ENCODE data around the gene TAF8. TPM values are rescaled to one million over a fixed set of nuclear protein-coding genes. Genes with fewer than 3 reads are reported as not detected.

Gene TAF8
- total RNA-seq, 1 donor from 2014 or later, result 38.8 TPM

DNA sequence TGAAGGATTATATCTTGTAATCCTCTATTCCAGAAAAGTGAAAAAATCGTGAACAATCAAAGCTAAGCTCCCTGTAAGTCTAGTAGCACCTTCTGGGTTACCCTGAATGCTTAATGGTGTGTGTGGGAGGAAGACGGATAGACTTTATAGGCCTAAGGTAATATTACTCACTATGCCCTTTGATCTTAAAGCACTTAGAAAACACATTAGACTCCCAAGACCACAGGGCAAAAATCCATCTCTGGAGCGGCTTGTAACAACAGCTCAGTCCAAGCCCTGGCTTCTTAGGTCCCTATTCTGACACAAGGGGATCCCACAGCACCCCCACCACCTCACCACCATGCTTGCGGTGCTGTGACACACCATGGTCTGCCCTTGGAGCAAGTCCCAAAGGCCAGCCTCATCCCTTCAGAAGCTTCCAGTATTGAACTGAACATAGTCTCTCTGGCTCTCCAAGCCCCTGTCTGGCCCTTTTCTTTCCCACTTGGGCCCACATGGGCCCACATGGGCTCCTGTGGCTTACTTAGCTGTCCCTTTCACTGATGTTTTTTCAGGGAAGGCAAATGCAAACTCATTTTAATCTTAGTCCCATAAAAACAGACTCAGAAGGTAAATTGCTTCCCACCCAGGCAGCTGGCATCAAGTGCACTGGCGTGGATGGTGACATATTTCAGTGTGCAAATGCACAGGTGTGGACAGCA lies 63.8 kb downstream of the TAF8 start:
- DNase-seq (ENCODE audit: low spot score), result no peak
- peaks cover 9% of the 10 kb centered on the region for H3K27me3 Mint-ChIP-seq (ENCODE audit: low read depth)
- no peak overlapping the region for H3K4me3 Mint-ChIP-seq (ENCODE audit: low read depth)
- intact Hi-C loops (cut with micrococcal nuclease), result no loop called here
- peaks cover 1% of the 10 kb centered on the region for H3K4me1 Mint-ChIP-seq (ENCODE audit: low read depth)
- no peak overlapping the region for H3K27ac Mint-ChIP-seq
- H3K36me3 Mint-ChIP-seq (ENCODE audit: low read depth), result no peaks in the 10 kb centered on the region
- no peaks in the 10 kb centered on the region for H3K9me3 Mint-ChIP-seq

GRCh38 chr6:42117843-42118161 lies 67.5 kb downstream of the TAF8 start:
- Mint-ChIP-seq H3K27me3 (ENCODE audit: low read depth) (peaks cover 6% of the 10 kb centered on the region), H3K4me1 (ENCODE audit: low read depth) (peaks cover 1% of the 10 kb centered on the region), H3K36me3 (ENCODE audit: low read depth) (no peaks in the 10 kb centered on the region), H3K27ac (no peak overlapping the region), H3K4me3 (ENCODE audit: low read depth) (no peak overlapping the region), H3K9me3 (no peaks in the 10 kb centered on the region)
- DNase-seq (ENCODE audit: low spot score), result no peak
- intact Hi-C loops (cut with micrococcal nuclease), result no loop called here

DNA sequence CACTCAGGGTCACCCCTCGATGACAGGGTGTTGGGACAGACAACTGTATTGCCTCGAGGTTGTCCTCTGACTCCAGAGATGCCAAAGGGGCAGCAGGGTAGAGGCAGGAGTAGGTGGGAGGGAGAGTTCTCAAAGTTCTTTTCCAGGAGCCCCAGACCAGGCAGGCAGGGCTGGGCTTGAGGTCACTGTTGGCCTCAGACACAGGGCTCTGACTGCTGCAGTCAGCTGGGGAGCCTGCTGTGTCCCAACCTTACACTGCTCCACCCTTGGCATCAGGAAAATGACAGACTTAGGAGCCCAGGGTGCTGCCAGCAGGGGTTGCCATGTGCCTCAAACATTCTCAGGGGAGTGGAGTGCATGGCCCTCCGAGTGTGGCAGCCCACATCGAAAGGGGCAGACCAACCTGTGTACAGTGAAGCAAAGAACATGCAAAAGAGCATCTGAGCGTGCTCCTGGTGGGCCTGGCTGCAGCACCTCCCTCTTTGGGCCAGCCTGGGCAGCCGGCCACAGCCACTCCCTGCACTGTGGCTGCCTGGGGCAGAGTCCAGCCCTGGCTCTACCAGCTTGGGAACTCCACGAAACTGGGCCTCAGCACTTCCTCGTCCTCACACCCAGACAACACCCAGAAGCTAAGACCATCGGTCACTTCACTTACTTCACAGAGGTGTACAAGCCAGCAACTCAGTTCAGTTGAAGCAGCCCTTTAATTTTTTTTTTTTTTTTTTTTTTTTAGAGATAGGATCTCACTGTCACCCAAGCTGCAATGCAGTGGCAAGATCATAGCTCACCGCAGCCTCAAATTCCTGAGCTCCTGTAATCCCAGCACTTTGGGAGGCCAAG lies 68.1 kb downstream of the TAF8 start:
- Mint-ChIP-seq H3K27me3 (ENCODE audit: low read depth) (peaks cover 6% of the 10 kb centered on the region), H3K36me3 (ENCODE audit: low read depth) (no peaks in the 10 kb centered on the region), H3K27ac (no peak overlapping the region), H3K9me3 (no peaks in the 10 kb centered on the region), H3K4me3 (ENCODE audit: low read depth) (no peak overlapping the region), H3K4me1 (ENCODE audit: low read depth) (peaks cover 1% of the 10 kb centered on the region)
- intact Hi-C loops (cut with micrococcal nuclease), result no loop called here
- no peak for DNase-seq (ENCODE audit: low spot score)

GRCh38 chr6:42120895-42121865 lies 70.9 kb downstream of the TAF8 start:
- H3K4me3 Mint-ChIP-seq (ENCODE audit: low read depth), result no peak overlapping the region
- no peaks in the 10 kb centered on the region for H3K9me3 Mint-ChIP-seq
- H3K27ac Mint-ChIP-seq, result no peak overlapping the region
- no peaks in the 10 kb centered on the region for H3K4me1 Mint-ChIP-seq (ENCODE audit: low read depth)
- no peak for DNase-seq (ENCODE audit: low spot score)
- H3K27me3 Mint-ChIP-seq (ENCODE audit: low read depth), result peaks cover 6% of the 10 kb centered on the region
- intact Hi-C loops (cut with micrococcal nuclease), result no loop called here
- H3K36me3 Mint-ChIP-seq (ENCODE audit: low read depth), result no peaks in the 10 kb centered on the region

GRCh38 chr6:42123379-42124103 lies 73.2 kb downstream of the TAF8 start:
- Mint-ChIP-seq H3K36me3 (ENCODE audit: low read depth) (no peaks in the 10 kb centered on the region), H3K4me1 (ENCODE audit: low read depth) (no peaks in the 10 kb centered on the region), H3K27ac (no peak overlapping the region), H3K9me3 (no peaks in the 10 kb centered on the region), H3K4me3 (ENCODE audit: low read depth) (no peak overlapping the region), H3K27me3 (ENCODE audit: low read depth) (no peaks in the 10 kb centered on the region)
- intact Hi-C loops (cut with micrococcal nuclease), result no loop called here
- DNase-seq (ENCODE audit: low spot score), result no peak

DNA sequence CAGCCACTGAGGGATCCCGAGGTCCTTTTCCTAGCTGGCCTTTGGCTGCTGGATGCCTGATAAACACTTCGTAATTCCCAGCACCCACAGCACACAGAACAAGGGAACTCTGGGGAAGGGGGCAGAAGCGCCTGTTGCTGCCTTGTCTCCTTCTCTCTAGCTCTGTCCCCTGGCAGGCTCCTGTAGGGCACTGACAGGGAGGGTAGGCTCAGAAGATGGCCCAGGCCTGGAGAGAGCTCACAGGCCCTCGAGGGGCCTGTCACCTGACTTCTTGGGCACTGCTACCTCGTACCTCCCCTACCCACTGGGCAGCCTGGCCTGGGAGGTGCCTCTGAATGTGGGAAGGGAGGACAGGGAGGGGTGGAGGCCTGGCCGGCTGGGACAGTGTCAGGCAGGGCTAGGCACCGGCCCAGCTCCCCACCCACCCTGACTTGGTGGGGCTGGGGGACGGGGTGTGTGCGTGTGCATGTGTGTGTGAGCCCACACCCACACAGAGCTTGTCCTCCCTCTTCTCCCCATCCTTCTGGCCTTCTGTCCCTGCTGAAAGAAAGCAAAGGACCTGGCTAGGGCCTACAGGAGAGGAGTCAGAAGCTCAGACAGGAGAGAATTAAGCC lies 74.0 kb downstream of the TAF8 start:
- no peak overlapping the region for H3K27ac Mint-ChIP-seq
- H3K4me1 Mint-ChIP-seq (ENCODE audit: low read depth), result no peaks in the 10 kb centered on the region
- H3K9me3 Mint-ChIP-seq, result no peaks in the 10 kb centered on the region
- intact Hi-C loops (cut with micrococcal nuclease), result no loop called here
- H3K4me3 Mint-ChIP-seq (ENCODE audit: low read depth), result no peak overlapping the region
- no peaks in the 10 kb centered on the region for H3K36me3 Mint-ChIP-seq (ENCODE audit: low read depth)
- DNase-seq (ENCODE audit: low spot score), result no peak
- H3K27me3 Mint-ChIP-seq (ENCODE audit: low read depth), result no peaks in the 10 kb centered on the region

DNA sequence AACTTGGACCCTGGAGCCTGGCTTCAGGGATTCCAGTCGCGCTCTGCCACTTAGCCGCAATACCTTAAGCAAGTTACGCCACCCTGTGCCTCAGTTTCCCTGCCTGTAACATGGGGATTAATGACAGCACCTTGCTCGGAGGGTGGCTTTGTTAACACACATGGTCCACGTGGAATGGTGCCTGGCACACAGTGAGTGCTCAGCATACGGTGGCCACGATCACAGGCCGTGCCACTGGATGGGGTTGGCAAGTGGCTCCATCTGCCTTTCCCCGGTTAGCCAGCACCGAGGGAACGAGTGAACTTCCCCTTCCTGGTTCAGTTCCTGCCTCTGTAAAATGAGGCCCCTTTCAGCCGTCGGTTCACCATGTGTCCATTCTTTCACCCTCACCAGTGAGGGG lies 74.9 kb downstream of the TAF8 start:
- H3K27ac Mint-ChIP-seq, result no peak overlapping the region
- H3K4me3 Mint-ChIP-seq (ENCODE audit: low read depth), result no peak overlapping the region
- no peaks in the 10 kb centered on the region for H3K36me3 Mint-ChIP-seq (ENCODE audit: low read depth)
- no peaks in the 10 kb centered on the region for H3K9me3 Mint-ChIP-seq
- H3K4me1 Mint-ChIP-seq (ENCODE audit: low read depth), result no peaks in the 10 kb centered on the region
- intact Hi-C loops (cut with micrococcal nuclease), result no loop called here
- H3K27me3 Mint-ChIP-seq (ENCODE audit: low read depth), result no peaks in the 10 kb centered on the region
- DNase-seq (ENCODE audit: low spot score), result no peak

DNA sequence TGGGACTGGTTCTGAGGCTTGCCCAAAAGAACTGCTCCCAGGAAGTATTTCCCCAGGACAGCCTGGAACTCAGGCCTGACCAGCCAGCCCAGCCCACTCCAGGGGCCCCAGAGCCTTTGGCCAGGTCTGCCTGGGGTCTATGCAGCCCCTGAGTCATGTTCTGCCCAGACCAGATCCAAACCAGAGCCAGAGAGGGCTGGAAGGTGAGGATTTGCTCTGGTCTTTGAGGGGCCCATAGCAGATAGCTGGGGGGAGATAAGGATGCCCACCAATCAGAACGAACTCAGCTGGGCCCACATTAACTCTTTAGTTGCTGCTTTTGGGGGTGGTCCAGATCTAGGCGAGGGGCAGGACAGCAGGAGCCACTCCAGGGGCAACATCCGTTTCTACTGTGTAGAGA lies 75.3 kb downstream of the TAF8 start:
- no peaks in the 10 kb centered on the region for H3K36me3 Mint-ChIP-seq (ENCODE audit: low read depth)
- no peak overlapping the region for H3K4me3 Mint-ChIP-seq (ENCODE audit: low read depth)
- DNase-seq (ENCODE audit: low spot score), result no peak
- H3K27me3 Mint-ChIP-seq (ENCODE audit: low read depth), result no peaks in the 10 kb centered on the region
- no peaks in the 10 kb centered on the region for H3K9me3 Mint-ChIP-seq
- intact Hi-C loops (cut with micrococcal nuclease), result no loop called here
- H3K27ac Mint-ChIP-seq, result no peak overlapping the region
- no peaks in the 10 kb centered on the region for H3K4me1 Mint-ChIP-seq (ENCODE audit: low read depth)

DNA sequence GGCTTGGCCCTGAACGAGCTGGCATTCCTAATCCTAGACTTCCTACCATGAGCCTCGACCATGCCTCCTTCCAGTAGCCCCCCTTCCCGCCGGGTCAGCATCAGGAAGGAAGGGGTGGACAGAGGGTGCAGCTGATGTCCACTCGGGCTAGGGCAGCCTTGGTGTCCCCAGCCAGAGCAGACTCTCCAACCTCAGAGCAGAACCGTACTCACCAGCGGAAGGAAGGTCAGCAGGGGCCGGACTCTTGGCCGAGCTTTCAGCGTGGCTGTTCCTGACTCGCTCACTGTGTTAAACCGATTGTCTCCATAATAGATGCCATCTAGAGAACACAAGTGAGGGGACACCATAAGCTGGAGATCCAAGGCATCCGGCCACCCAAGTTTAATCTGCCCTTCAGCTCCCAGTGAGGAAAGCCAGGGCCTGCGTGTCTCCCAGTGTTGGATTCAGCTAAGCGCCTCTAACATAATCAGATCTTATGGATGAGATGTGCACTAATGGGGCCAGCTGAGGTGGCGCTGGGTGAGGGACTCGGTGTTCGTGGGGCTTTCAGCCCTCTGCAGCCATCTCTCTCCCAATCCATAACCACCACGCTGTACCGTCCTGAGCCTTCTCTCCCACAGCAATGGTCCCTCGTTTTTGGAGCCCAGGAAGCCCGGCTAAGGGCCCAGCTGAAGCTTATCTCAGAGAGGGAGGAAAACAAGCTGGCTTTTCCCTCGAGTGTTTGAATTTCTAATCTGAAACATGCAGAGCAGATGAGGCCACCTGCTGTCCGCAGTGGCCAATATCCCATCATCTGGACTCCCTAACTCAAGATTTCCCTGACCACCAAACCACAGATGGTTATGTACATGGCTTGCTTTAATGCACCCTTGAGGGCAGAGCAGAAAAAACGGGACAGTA lies 78.4 kb downstream of the TAF8 start:
- no peak for DNase-seq (ENCODE audit: low spot score)
- no peaks in the 10 kb centered on the region for H3K9me3 Mint-ChIP-seq
- H3K27me3 Mint-ChIP-seq (ENCODE audit: low read depth), result no peaks in the 10 kb centered on the region
- H3K4me3 Mint-ChIP-seq (ENCODE audit: low read depth), result no peak overlapping the region
- H3K36me3 Mint-ChIP-seq (ENCODE audit: low read depth), result no peaks in the 10 kb centered on the region
- no peak overlapping the region for H3K27ac Mint-ChIP-seq
- H3K4me1 Mint-ChIP-seq (ENCODE audit: low read depth), result no peaks in the 10 kb centered on the region
- intact Hi-C loops (cut with micrococcal nuclease), result no loop called here

DNA sequence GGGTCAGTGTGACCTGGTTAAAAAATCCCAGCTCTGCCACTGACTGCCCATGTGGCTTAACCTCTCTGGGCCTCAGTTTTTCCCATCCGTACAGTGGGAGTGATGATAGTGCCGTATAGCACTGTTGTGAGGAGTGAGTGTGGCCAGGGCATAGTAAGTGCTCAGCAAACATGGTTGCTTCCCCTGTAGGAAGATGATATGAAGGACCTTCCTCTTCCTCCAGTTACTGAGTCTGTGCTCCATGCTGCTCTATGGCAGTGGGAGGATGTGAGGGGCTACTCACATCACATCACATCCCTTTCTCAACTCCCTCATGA lies 79.0 kb downstream of the TAF8 start:
- Mint-ChIP-seq H3K4me3 (ENCODE audit: low read depth) (no peak overlapping the region), H3K36me3 (ENCODE audit: low read depth) (no peaks in the 10 kb centered on the region), H3K27ac (no peak overlapping the region), H3K4me1 (ENCODE audit: low read depth) (no peaks in the 10 kb centered on the region), H3K9me3 (no peaks in the 10 kb centered on the region), H3K27me3 (ENCODE audit: low read depth) (no peaks in the 10 kb centered on the region)
- DNase-seq (ENCODE audit: low spot score), result no peak
- intact Hi-C loops (cut with micrococcal nuclease), result no loop called here

DNA sequence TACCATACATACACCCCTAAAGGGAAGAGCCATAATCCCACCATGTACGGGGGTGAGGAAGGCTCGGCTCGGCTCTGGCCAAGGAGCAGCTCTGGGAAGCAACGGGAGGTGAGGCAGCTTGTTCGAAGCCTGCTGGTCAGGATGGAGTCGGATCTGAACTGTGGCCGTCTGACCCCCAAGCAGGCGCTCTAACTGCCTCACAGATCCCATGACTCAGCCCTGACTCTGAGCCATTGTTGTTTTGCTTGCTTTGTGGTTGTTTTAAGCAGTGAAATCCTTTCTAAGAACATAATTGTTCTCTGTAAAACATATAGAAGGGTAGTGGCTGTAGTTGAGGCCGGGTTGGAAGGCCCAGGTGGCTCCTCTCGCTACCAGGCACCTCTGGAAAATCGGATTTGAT lies 81.2 kb downstream of the TAF8 start:
- no peak overlapping the region for H3K27ac Mint-ChIP-seq
- intact Hi-C loops (cut with micrococcal nuclease), result no loop called here

More for the DNA sequence above, 81.2 kb downstream of the TAF8 start:
- H3K9me3 Mint-ChIP-seq, result no peaks in the 10 kb centered on the region
- peaks cover 3% of the 10 kb centered on the region for H3K4me1 Mint-ChIP-seq (ENCODE audit: low read depth)
- H3K27me3 Mint-ChIP-seq (ENCODE audit: low read depth), result no peaks in the 10 kb centered on the region
- no peak for DNase-seq (ENCODE audit: low spot score)
- H3K4me3 Mint-ChIP-seq (ENCODE audit: low read depth), result no peak overlapping the region
- H3K36me3 Mint-ChIP-seq (ENCODE audit: low read depth), result no peaks in the 10 kb centered on the region

Measured in activated T-helper 2 cell treated with anti-CD3 and anti-CD28 coated beads, Interferon-gamma antibody, Interleukin-2, Interleukin-4, amounts not matched to agents 10 μg/mL and 5 μg/mL and 100 μg/mL, durations not matched to agents 14 hours and 24 hours and 36 hours (primary cell).